Forelimb muscle (tissue), 1 donor: ENCODE data around the gene IFI30. TPM values are rescaled to one million over a fixed set of nuclear protein-coding genes. Genes with fewer than 3 reads are reported as not detected.

Experiments
- DNase-seq: peaks from one replicate; pipeline ENCODE4 v3.0.0-alpha.2; 2013; ENCODE audit warnings: low read depth
- polyA plus RNA-seq: library from polyadenylated mRNA; unstranded; fragments of 120-200 nt; gene quantifications from one replicate; pipeline ENCODE4 v1.2.1, GENCODE V29; 2013; ENCODE audit not compliant: insufficient read length

IFI30 gene
- polyA plus RNA-seq, 1 donor = 0.11 TPM

DNA sequence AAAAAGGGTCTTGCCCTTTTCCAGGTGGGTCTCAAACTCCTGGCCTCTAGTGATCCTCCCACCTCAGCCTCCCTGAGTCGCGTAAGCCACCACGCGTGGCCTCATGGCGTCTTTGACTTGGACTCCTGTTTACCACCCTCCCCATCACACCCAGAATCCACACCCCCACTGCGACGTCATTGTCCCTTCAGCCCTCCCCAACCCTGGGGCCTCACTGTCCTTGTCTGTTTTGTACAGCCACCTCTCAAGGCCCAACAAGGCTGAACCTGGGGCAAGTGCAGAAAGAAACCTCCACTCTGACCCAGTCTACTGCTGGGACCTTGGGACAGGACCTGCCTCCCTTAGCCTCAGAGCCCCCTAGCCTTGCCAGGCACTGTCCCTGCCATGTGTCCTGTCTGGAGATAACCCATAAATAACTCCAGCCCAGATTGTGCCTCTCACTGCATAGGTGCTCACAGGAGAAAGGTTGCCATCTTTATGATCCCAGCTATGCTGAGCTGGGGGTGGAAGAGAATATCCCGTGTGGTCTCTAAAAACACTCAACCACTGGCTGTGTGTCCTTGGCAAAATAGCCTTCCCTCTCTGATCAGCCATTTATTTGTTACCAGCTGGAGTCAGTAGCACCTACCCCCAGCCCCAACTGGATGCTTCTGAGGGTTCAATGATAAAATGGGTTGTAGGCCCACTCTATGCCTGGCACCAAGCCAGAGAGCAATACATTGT is 1.8 kb upstream of the IFI30 start:
- no peak for DNase-seq

DNA sequence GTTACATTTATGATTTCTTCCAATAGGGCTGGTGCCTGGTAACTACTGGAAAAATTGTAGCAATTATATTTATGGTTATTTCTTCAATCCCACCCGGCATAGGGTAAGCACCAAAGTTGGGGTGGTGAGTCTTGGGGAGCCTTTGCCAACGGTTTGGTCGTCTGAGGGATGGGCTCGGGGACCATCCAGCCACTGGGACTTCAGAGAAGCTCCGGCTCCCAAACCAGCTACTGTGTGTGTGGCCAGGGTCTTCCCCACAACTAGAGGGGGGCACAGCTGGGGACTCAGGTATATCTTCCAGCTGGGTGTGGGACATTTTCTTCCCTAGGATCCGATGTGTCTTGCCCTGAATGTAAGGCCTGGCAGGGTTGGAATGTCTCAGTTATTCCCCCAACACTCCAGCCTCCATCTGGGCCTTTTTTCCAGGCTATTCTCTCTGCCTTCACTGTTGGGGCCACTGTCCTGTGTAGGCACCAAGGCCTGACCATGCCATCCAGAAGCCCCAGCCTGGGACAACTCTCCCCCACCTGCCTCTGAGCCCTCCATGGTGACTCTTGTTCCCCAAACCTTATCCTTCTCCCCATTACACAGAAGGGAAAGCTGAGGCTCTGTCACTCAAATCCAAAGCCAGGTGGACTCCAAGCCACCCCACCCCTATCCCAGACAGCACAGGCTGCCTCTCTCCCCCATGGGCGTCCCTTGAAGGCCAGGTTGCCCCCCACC is 1.1 kb upstream of the IFI30 start:
- no peak for DNase-seq

DNA sequence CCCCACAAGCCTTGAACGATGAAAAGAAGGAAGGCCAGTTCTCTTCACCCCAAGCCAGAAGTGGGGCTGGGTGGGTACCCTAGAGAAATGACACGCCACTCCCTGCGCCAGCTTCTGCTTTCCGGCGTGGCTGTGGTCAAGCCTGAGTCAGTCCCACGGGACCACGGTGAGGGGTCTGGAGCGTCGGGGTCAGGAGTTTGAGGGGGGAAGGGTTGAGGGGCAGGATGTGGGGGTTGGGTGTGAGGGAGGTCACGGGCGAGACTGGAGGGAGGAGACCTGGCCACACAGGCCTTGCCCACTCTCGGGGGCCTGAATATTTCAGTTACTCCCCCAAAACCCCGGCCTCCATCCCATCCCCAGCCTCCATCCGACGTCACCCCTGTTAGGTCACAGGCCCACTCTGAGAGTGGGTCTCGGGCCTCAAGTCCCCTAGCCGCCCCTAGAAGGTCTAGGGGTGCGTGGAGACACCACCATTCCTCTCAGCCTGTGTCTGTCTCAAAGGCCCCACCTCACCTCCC is 500 bp upstream of the IFI30 start:
- DNase-seq = no peak

DNA sequence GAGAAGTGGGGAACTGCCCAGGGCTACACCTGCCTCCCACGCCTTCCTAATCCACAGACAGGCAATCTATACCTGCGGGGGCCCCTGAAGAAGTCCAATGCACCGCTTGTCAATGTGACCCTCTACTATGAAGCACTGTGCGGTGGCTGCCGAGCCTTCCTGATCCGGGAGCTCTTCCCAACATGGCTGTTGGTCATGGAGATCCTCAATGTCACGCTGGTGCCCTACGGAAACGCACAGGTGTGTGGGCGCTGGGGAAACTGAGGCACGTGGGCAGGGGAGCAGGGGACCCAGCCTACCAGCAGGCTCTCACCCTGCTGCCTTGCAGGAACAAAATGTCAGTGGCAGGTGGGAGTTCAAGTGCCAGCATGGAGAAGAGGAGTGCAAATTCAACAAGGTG is 1.4 kb downstream of the IFI30 start:
- no peak for DNase-seq

DNA sequence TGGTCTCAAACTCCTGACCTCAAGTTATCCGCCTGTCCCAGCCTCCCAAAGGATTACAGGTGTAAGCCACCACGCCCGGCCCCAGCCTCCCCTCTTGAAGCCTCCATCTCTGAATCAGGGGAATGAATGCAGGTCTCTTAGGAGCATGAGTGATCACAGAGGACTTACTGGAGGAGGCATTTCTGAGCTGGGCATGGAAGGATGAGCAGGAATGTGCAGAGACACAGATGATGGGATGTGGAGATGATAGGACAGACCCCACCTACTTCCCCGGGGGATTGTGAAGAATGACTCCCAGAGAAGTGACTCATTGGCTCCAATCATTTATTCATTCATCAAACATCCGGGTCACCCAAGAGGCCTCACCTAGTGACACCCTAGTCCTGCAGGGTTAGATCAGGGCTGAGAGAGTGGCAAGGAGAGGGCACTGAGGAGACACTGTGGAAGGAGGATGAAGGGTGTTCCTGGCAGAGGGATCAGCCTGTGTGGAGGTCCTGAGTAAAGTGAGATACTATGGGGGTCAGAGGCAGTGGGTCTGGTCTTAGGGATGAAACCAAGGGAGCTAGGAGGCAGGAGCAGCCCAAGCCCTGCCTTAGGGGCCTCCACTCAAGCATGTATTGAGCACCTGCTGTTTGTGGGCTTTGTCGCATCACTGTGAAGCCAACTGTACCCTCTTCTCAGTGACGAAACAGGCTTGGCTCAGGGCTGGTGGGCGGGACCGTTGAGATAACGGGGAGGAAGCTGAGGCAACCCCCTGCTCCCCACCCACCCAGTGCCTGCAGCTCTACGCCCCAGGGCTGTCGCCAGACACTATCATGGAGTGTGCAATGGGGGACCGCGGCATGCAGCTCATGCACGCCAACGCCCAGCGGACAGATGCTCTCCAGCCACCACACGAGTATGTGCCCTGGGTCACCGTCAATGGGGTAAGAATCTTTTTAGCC is 3.0 kb downstream of the IFI30 start:
- DNase-seq = no peak

DNA sequence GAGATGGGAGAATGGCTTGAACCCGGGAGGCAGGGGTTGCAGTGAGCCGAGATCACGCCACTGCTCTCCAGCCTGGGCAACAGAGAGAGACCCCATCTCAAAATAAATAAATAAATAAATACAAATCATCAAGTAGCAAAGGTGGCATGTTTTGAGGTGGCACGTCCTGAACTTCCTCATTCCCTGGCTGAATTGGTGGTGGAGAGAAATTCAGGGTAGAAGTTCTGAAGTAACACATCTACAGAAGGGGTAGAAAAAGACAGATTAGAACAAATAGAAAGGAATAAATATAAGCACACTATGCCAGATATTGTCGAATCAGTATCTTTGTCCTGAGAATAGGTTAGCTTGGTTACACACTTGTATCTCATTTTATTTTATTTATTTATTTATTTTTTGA is 6.3 kb downstream of the IFI30 start:
- DNase-seq = no peak

DNA sequence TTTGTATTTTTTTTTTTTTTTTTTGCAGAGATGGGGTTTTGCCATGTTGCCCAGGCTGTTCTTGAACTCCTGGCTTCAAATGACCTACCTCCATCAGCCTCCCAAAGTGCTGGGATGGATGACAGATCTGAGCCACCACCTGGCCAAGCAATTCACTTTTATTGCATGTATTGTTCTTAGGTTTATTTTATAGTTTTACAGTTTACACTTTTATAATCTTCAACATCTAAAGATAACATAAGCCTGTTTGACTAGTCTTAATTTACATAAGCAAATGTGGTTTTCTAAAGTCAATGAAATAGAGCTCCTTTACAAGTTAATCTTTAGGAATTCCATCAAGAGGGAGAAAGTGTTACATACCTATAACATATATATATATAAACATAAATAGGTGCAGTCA is 9.9 kb downstream of the IFI30 start:
- no peak for DNase-seq

DNA sequence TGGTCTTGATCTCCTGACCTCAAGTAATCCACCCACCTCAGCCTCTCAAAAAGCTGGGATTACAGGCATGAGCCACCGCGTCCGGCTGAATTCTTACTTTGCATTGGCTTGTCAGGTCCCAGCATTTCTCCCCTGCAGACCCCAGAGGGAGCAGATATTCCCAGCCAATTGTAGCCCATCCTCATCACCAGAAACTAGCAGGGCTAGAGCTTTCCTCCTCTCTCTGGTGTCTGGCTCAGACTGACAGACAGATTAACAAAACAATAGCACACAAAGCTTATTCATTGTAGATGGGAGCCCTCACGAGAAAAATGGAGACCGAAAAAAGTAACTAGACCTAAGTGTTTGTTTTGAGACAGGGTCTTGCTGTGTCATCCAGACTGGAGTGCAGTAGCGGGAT is 11.9 kb downstream of the IFI30 start:
- DNase-seq = no peak

DNA sequence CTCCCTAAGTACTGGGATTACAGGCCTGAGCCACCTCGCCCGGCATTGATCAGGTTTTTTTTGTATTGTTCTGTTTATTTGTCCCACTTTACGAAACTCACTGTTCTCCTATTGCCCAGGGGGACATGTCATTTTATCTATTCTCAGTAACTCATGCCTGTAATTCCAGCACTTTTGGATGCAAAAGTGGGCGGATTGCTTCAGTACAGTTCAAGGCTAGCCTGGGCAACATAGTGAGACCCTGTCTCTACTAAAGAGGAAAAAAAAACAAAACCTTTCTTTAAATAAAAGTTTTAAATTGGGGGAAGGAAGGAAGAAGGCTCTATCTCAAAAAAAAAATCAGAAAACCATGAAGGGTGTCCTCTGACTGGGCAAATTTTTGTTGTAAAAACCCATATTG is 16.7 kb downstream of the IFI30 start:
- DNase-seq = no peak

DNA sequence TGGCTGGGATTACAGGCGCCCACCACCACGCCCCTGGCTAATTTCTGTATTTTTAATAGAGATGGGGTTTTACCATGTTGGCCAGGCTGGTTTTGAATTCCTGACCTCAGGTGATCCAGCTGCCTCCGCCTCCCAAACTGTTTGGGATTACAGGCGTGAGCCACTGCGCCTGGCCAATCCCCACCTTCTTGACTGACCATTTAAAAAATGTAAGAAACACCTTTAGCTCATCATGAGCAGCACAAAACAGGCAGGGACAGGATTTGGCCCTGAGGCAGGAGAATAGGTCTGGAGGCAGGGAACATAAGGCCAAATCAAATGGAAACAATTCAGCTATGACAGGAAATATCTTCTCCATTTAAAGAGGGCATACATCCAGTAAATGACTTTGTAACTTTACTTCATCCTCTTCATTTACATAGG is 18.0 kb downstream of the IFI30 start:
- DNase-seq = no peak

DNA sequence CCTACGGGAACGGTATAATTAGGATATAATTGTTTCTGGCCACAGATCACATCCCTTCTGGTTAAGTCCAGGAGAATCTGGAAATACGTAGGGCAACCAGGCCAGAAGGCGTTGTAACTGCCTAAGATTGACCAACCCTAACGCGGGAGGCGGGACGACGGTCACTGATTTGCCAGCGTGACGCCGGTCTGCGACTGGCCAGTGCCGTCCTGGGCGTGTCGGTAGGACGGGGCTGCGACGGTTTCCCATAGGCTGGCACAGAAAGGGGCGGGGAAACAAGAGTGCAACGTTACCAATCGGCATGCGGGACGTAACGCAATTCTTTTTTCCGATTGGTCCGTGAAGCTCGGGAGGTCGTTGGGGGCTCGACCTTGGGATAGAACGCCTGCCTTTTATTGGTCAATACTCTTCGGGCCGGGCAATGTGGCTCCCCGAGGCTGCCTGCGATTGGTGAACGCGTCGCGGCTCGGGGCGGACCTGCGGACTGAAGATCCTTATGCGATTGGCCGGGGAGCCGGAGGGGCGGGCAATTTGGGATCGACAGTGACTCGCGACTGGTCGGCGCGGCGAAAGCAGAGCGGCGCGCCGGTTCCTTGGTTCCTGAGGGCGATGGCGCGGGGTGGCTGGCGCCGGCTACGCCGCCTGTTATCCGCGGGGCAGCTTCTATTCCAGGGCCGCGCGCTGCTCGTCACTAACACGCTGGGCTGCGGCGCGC is 19.2 kb downstream of the IFI30 start, which contains the start of gene MPV17L2:
MPV17L2 (plus strand) TSS at position 546 of the 715 bp plus-strand sequence; CDS start at position 610, 64 bp downstream.
- peak; percentile 99 for DNase-seq

DNA sequence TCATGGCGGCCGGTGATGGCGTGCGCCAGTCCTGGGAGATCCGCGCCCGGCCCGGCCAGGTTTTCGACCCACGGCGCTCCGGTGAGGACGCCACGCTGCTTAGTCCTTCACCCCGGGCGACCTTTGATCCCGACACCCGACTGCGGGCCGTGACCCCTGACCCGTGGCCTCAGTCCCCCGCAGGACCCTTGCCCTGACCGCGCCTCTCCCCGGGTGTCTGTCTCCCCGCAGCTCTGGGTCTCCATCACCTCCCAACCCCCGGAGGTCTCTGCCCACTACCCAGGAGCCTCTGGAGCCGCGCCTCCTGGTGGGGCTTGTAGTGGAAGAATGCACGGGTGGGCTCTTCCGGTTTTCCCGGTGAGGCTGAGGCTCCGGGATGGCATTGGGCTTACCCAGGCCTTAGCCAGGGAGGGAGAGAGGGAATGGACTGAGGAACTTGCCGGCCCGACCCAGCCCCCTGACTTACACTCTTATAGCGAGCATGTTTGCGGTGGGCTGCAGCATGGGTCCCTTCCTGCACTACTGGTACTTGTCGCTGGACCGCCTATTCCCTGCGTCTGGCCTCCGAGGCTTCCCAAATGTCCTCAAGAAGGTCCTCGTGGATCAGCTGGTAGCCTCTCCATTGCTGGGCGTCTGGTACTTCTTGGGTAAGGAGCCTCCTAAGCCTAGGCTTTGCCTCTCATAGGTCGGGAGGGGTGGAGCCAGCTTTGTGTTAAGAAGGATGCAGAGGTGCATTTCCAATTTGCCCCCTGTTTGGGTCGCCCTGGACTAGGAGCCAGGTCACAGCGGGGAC is 20.0 kb downstream of the IFI30 start:
- DNase-seq = no peak

DNA sequence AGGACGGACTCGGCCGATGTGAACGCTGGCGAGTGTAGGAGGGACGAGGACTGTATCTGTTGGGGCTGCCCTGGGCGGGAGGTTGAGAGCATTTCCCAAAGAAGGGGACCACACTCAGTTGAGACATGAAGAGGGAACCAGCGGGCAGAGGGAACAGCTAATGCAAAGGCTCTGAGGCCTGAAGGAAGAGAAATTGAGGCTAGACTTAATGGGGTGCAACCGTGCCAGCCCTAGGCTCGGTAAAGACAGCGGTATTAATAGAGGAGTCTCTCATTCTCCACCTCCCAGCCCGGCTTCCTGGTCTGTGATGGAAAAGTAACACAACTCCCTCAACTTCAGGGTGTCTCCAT is 20.5 kb downstream of the IFI30 start:
- no peak for DNase-seq

DNA sequence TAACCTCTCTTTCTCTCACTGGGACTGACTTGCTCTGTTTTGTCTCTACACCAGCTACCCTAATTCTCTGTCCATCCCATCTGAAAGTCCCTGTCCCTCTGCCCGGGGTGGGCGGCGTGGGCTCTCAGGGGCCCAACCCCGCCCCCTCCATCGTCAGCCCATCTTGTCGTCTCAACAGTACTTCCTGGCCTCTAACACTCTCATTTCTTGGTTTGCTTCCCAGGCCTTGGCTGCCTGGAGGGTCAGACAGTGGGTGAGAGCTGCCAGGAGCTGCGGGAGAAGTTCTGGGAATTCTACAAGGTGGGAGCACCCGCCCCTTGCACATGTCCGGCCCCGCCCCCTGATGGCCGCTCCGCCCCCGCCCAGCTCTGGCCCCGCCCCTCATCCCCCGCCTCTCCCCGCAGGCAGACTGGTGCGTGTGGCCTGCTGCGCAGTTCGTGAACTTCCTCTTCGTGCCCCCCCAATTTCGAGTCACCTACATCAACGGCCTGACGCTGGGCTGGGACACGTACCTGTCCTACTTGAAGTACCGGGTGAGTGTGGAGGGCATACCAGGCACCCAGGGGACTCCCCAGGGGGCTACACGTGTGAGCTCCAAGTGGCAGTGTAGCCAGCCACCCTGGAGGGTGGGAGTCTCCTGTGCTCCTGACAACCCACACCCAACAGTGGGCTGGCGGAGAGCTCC is 21.1 kb downstream of the IFI30 start:
- no peak for DNase-seq

DNA sequence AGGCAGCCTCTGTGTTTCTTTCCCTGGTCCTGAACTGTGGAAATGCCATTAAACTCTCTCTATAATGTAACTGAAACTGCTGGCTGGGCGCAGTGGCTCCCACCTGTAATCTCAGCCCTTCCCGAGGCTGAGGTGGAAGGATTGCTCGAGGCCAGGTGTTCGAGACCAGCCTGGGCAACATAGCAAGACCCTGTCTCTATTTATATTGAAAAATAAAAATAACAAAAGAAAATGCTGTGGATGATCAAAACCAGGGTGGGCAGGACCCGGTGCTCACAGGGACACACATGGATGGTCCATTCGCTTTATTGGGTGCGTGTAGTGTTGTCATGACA is 22.9 kb downstream of the IFI30 start:
- DNase-seq = no peak

DNA sequence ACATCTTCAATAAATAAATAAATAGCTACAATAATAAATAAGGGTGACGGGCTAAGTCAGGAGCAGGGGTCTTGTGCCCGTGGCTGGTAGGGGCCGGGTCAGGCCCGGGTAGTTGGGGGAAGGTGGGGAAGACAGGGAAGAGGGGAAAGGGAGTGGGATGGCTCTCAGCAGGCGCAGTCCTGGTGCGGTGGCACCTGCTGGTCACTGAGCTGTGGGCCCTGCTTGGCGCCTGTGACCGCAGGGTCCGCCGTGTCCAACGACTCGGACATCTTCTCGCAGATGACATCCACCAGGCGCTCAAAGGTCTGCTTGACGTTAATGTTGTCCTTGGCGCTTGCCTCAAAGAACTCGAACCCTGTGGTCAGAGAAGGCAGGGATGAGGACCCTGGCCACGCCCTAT is 23.7 kb downstream of the IFI30 start:
- DNase-seq = no peak

DNA sequence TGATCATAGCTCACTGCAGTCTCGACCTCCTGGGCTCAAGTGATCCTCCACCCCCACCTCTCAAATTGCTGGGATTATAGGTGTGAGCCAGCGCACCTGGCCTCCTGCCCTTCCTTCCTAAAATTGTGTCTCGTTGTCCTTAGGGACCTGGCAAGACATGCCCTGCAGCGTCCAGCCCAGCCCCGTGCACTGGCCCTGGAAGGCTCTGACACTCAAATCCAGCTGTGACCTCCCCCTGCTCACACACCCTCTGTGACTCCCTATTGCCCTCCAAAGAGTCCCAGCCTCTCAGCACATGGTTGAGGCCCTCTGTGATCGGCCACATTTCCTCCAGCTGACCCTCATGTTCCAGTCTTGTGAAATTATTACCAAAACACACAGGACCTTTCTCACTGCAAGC is 24.3 kb downstream of the IFI30 start:
- no peak for DNase-seq

DNA sequence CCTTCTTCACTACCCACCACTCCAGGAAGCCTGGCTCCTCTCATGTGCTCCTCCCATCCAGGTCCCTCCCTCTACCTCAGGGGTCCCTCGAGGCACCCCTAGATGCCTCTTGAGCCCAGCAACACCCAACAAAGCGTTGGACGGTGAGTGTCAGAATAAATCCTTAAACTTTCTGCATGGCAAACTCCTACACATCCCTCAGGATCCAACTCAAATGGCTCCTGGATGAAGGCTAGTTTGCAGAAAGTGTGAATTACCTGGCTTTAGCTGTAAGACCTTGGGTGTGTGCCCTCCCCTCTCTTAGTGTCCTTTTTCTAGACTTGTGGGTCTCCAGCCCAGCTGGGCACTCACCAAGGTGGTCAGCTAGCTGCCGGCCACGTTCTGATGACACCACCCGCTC is 24.8 kb downstream of the IFI30 start:
- DNase-seq = no peak

DNA sequence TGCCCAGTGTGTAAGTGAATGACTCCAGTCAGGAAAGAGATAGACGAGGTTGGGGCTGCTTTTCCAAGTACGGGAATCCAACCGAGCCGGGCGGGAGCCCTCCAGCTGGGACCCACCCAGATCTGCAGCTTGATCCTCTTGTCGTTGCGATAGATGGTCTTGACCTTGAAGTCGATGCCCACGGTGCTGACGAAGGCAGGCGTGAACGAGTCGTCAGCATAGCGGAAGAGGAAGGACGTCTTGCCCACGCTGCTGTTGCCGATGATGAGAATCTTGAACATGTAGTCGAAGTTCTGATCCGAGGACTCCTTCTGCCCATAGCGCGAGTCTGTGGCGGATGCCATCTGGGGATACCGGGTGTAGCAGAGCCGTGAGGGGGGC is 28.8 kb downstream of the IFI30 start:
- no peak for DNase-seq

DNA sequence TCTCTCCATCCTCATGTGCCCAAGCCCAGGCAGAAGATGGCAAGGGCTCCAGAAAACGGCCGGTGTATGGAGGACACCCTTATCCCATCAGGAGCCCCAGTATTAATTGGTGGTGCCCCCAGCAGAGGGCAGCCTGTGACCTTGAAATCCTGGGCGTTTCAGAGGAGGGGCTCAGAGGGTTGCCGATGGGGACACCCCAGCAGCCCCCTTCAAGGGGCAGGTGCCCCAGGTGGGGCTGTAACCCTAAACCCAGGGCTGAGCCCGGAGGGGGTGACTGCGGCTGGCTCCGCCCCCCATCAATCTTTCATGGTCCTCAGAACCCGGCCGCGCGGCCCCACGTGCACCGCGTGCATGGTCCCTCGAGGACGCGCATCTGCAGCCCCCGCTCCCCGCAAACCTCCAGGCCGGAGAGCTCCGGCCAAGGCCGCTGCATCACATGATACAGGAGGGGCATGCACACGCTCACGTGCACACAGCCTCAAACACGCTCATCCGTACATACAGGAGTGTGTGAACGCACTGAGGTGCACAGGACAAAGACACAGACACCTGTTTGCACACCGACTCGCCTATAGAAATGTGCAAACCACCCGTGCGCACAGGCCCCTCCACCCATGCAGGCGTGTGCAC is 29.3 kb downstream of the IFI30 start:
- DNase-seq = no peak
